GM23338 (cell line): ENCODE measurements around the gene TMEM53.

Experiments
- POLR2AphosphoS5 ChIP-seq: IDR thresholded peaks from 2 replicates; pipeline ENCODE4 v1.6.1; 2016; ENCODE audit warnings: antibody characterized with exemption, low read depth
- TF ChIP-seq, protein P1 (sequence below), 2 experiments: fragments of 200-600 bp in 1 of 2; sonication (generic) in 1 of 2; conservative IDR thresholded peaks; 2 replicates each; pipeline versions ENCODE4 v1.5.1 to v1.6.1; 2016 to 2017; ENCODE audit warnings: antibody characterized with exemption in 2 of 2, low read depth in 2 of 2, mild to moderate bottlenecking in 2 of 2, moderate library complexity in 1 of 2

DNA sequence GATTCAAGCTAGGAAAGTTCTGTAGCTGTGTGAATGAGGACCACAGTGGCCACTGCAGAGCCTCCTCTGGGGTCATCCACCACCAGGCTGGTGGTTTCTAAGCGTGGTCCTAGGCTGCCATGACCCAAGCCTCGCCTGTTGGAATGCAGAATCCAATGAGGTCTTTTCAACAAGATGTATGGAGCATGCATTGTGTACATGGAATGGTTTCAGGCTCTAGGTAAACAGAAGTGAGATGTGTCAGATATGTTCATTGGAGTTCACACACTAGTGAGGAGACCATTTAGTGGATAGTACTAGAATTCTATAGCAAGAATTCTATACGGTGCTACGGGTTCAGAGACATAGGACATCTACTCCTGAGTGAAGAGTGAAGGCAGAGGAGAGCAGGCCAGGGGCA is 46.0 kb upstream of the TMEM53 start:
- TF ChIP-seq, protein P1, sequence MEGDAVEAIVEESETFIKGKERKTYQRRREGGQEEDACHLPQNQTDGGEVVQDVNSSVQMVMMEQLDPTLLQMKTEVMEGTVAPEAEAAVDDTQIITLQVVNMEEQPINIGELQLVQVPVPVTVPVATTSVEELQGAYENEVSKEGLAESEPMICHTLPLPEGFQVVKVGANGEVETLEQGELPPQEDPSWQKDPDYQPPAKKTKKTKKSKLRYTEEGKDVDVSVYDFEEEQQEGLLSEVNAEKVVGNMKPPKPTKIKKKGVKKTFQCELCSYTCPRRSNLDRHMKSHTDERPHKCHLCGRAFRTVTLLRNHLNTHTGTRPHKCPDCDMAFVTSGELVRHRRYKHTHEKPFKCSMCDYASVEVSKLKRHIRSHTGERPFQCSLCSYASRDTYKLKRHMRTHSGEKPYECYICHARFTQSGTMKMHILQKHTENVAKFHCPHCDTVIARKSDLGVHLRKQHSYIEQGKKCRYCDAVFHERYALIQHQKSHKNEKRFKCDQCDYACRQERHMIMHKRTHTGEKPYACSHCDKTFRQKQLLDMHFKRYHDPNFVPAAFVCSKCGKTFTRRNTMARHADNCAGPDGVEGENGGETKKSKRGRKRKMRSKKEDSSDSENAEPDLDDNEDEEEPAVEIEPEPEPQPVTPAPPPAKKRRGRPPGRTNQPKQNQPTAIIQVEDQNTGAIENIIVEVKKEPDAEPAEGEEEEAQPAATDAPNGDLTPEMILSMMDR (conservative IDR thresholded peaks at IDR 0.05; ENCODE audit: low read depth in 2 of 2): no peak
- TF ChIP-seq POLR2AphosphoS5: no peak
